Skin of body (tissue), 3 donors: ENCODE measurements around the gene ROPN1B. TPM values are rescaled to one million over a fixed set of nuclear protein-coding genes. Genes with fewer than 3 reads are reported as not detected.

Source experiments
- DNase-seq: peaks from one replicate; lab custom pipeline; 2025; lab: John Stamatoyannopoulos, UW
- small RNA-seq: library from RNA; depleted of rRNA; stranded (forward); fragments of <200 nt; gene quantifications from one replicate; pipeline ENCODE3, GENCODE V24; 2014; ENCODE audit warnings: low replicate concordance
- total RNA-seq: library from RNA; depleted of rRNA; stranded (reverse); fragments of >200 nt; gene quantifications from one replicate; pipeline ENCODE4 v1.2.3, GENCODE V29; 2014

ROPN1B gene
- total RNA-seq, 1 donor from 2014 or later, result 2.0 TPM

GRCh38 chr3:126026761-126027160 lies 57.8 kb downstream of the ROPN1B start:
- DNase-seq, result no peak

- no peak for DNase-seq
These were observed 59.1 kb downstream of the ROPN1B start for GRCh38 chr3:126028096-126028495.

- no peak for DNase-seq
These were observed 60.3 kb downstream of the ROPN1B start for GRCh38 chr3:126029241-126029640.

GRCh38 chr3:126030455-126030854 lies 61.5 kb downstream of the ROPN1B start:
- DNase-seq, result no peak

GRCh38 chr3:126031981-126032471 lies 63.0 kb downstream of the ROPN1B start:
- DNase-seq, result no peak

Small RNA genes lying within 50 kb of the gene (small RNA-seq; reads per million reads assigned to genes)
- gene AC092903.1, result not detected

Other genes starting within 250 kb of the ROPN1B start
- gene SLC41A3, start 114.9 kb downstream of the ROPN1B start, total RNA-seq, result 26.1 TPM
- 8.8 TPM for gene ALDH1L1, start 211.4 kb downstream of the ROPN1B start, total RNA-seq